ENCODE results near the gene ZNF280A. TPM values are rescaled to one million over a fixed set of nuclear protein-coding genes. Genes with fewer than 3 reads are reported as not detected.

ZNF280A gene
- total RNA-seq, 1 experiment from 2014 or later, result 0.10 TPM

DNA sequence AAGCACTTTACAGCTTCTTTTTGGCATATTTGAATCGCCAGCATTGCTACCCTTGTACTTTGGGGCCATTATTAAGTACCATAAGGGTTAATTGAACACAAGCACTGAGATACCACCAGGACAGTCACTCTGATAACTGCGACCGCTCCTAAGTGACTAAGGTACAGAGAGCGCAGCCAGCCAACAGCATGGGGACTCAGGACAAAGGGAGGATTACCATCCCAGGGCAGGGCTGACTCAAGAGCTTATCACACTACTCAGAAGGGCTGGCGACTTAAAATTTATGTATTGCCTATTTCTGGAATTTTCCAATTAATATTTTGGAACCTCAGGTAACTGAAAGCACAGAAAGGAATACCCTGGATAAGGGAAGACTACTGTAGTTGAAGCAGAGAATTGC lies 479 bp downstream of the ZNF280A start:
- in situ Hi-C loops (cut with HindIII; ENCODE audit: low pct_unique_long_range_greater_than_20kb, low sequenced_read_pairs), result no loop called here
- Histone ChIP-seq H3K36me3 (ENCODE audit: control insufficient read depth, insufficient read depth, low read length) (no peaks in the 10 kb centered on the region), H3K4me1 (ENCODE audit: control insufficient read depth, insufficient read depth, low read length) (no peaks in the 10 kb centered on the region), H3K27me3 (ENCODE audit: control insufficient read depth, insufficient read depth, low read length) (no peaks in the 10 kb centered on the region; the same call in 1 of the 2 replicates), H3K4me3 (ENCODE audit: low read depth in 2 of 2, low read length in 2 of 2) (peak overlapping the region; percentile 22 to 46; a peak in 3 of 4 replicates), H3K9me3 (ENCODE audit: control insufficient read depth, insufficient read depth, low read depth, low read length) (no peaks in the 10 kb centered on the region), H3K27ac (ENCODE audit: low read length) (no peak overlapping the region)
- no peak for ATAC-seq
- TF ChIP-seq SIN3A (IDR thresholded peaks at IDR 0.05; ENCODE audit: borderline replicate concordance, insufficient read depth, low read depth, low read length) (no peak), TCF7L2 (IDR thresholded peaks at IDR 0.05; ENCODE audit: low read depth, low read length) (no peak), POLR2AphosphoS5 (IDR thresholded peaks at IDR 0.05; ENCODE audit: low read depth, low read length) (no peak)
- TF ChIP-seq, protein P1, sequence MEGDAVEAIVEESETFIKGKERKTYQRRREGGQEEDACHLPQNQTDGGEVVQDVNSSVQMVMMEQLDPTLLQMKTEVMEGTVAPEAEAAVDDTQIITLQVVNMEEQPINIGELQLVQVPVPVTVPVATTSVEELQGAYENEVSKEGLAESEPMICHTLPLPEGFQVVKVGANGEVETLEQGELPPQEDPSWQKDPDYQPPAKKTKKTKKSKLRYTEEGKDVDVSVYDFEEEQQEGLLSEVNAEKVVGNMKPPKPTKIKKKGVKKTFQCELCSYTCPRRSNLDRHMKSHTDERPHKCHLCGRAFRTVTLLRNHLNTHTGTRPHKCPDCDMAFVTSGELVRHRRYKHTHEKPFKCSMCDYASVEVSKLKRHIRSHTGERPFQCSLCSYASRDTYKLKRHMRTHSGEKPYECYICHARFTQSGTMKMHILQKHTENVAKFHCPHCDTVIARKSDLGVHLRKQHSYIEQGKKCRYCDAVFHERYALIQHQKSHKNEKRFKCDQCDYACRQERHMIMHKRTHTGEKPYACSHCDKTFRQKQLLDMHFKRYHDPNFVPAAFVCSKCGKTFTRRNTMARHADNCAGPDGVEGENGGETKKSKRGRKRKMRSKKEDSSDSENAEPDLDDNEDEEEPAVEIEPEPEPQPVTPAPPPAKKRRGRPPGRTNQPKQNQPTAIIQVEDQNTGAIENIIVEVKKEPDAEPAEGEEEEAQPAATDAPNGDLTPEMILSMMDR (IDR thresholded peaks at IDR 0.05), result no peak
- TF ChIP-seq, protein P2, sequence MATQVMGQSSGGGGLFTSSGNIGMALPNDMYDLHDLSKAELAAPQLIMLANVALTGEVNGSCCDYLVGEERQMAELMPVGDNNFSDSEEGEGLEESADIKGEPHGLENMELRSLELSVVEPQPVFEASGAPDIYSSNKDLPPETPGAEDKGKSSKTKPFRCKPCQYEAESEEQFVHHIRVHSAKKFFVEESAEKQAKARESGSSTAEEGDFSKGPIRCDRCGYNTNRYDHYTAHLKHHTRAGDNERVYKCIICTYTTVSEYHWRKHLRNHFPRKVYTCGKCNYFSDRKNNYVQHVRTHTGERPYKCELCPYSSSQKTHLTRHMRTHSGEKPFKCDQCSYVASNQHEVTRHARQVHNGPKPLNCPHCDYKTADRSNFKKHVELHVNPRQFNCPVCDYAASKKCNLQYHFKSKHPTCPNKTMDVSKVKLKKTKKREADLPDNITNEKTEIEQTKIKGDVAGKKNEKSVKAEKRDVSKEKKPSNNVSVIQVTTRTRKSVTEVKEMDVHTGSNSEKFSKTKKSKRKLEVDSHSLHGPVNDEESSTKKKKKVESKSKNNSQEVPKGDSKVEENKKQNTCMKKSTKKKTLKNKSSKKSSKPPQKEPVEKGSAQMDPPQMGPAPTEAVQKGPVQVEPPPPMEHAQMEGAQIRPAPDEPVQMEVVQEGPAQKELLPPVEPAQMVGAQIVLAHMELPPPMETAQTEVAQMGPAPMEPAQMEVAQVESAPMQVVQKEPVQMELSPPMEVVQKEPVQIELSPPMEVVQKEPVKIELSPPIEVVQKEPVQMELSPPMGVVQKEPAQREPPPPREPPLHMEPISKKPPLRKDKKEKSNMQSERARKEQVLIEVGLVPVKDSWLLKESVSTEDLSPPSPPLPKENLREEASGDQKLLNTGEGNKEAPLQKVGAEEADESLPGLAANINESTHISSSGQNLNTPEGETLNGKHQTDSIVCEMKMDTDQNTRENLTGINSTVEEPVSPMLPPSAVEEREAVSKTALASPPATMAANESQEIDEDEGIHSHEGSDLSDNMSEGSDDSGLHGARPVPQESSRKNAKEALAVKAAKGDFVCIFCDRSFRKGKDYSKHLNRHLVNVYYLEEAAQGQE (IDR thresholded peaks at IDR 0.05; ENCODE audit: insufficient read depth in 1 of 2, low read depth in 2 of 2, low read length in 1 of 2), result no peak
- ChIA-PET CTCF (interaction anchor here (0.6 to 0.9 kb wide), 2 partner anchors 15 to 39 kb away, joined by 3 to 4 read pairs; partner anchors contain the start of gene PRAME), POLR2A (no interaction called here)
- no TSS peak for BruUV-seq (replicated peaks)
- DNase-seq (ENCODE audit: low read depth, low spot score), result no peak
- intact Hi-C loops (cut with micrococcal nuclease; ENCODE audit: unreplicated experiment), result no loop called here

DNA sequence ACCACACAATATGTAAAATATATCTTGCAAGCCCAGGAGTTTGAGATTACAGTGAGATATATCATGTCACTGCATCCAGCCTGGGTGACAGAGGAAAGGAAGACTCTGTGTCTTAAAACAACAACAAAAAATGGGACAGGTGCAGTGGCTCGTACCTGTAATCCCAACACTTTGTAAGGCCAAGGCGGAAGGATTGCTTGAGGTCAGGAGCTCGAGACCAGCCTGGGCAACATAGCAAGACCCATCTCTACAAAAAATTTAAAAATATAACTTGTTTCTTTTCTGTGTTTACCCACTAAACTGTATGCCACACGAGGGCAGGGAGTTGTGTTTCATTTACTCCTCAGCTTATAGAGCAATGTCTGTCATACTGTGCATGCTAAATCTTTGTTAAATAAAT lies 3.1 kb downstream of the ZNF280A start:
- H3K27ac ChIP-seq (ENCODE audit: low read length), result no peak overlapping the region
- no TSS peak for BruUV-seq (replicated peaks)
- intact Hi-C loops (cut with micrococcal nuclease; ENCODE audit: unreplicated experiment) (no loop called here), in situ Hi-C loops (cut with HindIII; ENCODE audit: low pct_unique_long_range_greater_than_20kb, low sequenced_read_pairs) (no loop called here)
- TF ChIP-seq SIN3A (IDR thresholded peaks at IDR 0.05; ENCODE audit: borderline replicate concordance, insufficient read depth, low read depth, low read length) (no peak), POLR2AphosphoS5 (IDR thresholded peaks at IDR 0.05; ENCODE audit: low read depth, low read length) (no peak), TCF7L2 (IDR thresholded peaks at IDR 0.05; ENCODE audit: low read depth, low read length) (no peak)
- TF ChIP-seq, protein P1 (IDR thresholded peaks at IDR 0.05), result no peak
- TF ChIP-seq, protein P2 (IDR thresholded peaks at IDR 0.05; ENCODE audit: insufficient read depth in 1 of 2, low read depth in 2 of 2, low read length in 1 of 2), result no peak
- no peaks in the 10 kb centered on the region for H3K4me1 ChIP-seq (ENCODE audit: control insufficient read depth, insufficient read depth, low read length)
- ATAC-seq, result no peak
- POLR2A ChIA-PET, result no interaction called here
- H3K9me3 ChIP-seq (ENCODE audit: control insufficient read depth, insufficient read depth, low read depth, low read length), result no peaks in the 10 kb centered on the region
- DNase-seq (ENCODE audit: low read depth, low spot score), result no peak
- H3K27me3 ChIP-seq (ENCODE audit: control insufficient read depth, insufficient read depth, low read length), result no peaks in the 10 kb centered on the region; the same call in 1 of the 2 replicates
- H3K36me3 ChIP-seq (ENCODE audit: control insufficient read depth, insufficient read depth, low read length), result no peaks in the 10 kb centered on the region
- CTCF ChIA-PET, result no interaction called here
- no peak overlapping the region for H3K4me3 ChIP-seq (ENCODE audit: low read depth in 2 of 2, low read length in 2 of 2)

Measured in Panc1 (cell line).